HG03095 (cell line): ENCODE data around the gene MAP1LC3B2.
"Not testable (repeated sequence)": the region's sequence is repeated elsewhere in the genome, so short reads cannot be mapped to it uniquely, and the experiment has no call there.

ENCODE experiments used
- ATAC-seq: cut with Tn5 transposase; IDR thresholded peaks from one replicate; pipeline ENCODE4 v1.9.1; 2021; ENCODE audit warnings: moderate library complexity; ENCODE audit not compliant: unreplicated experiment

Gene MAP1LC3B2

GRCh38 chr12:116556964-116557698 lies 2.0 kb upstream of the MAP1LC3B2 start:
- ATAC-seq = no peak

GRCh38 chr12:116558280-116559161 lies 660 bp upstream of the MAP1LC3B2 start:
- ATAC-seq = no peak

- no peak for ATAC-seq
Observed at GRCh38 chr12:116561181-116561821, 2.1 kb downstream of the MAP1LC3B2 start.

- no peak for ATAC-seq
Observed at GRCh38 chr12:116562090-116562489, 2.9 kb downstream of the MAP1LC3B2 start.

- ATAC-seq = no peak
Observed at GRCh38 chr12:116563262-116563661, 4.1 kb downstream of the MAP1LC3B2 start.

- no peak for ATAC-seq
Observed at GRCh38 chr12:116564080-116564479, 4.9 kb downstream of the MAP1LC3B2 start.

- ATAC-seq = not testable (repeated sequence)
Observed at GRCh38 chr12:116565221-116565620, 6.0 kb downstream of the MAP1LC3B2 start.

- ATAC-seq = no peak
Observed at GRCh38 chr12:116565963-116566362, 6.8 kb downstream of the MAP1LC3B2 start.

GRCh38 chr12:116568203-116568602 lies 9.0 kb downstream of the MAP1LC3B2 start:
- ATAC-seq = no peak

- no peak for ATAC-seq
Observed at GRCh38 chr12:116571089-116571488, 11.9 kb downstream of the MAP1LC3B2 start.

GRCh38 chr12:116573776-116574175 lies 14.6 kb downstream of the MAP1LC3B2 start:
- no peak for ATAC-seq

- not testable (repeated sequence) for ATAC-seq
Observed at GRCh38 chr12:116575754-116576153, 16.6 kb downstream of the MAP1LC3B2 start.

GRCh38 chr12:116577154-116577561 lies 18.0 kb downstream of the MAP1LC3B2 start:
- ATAC-seq = no peak

- no peak for ATAC-seq
Observed at GRCh38 chr12:116578051-116578450, 18.9 kb downstream of the MAP1LC3B2 start.

GRCh38 chr12:116582610-116583009 lies 23.4 kb downstream of the MAP1LC3B2 start:
- no peak for ATAC-seq

- no peak for ATAC-seq
Observed at GRCh38 chr12:116583129-116583694, 24.0 kb downstream of the MAP1LC3B2 start.

- ATAC-seq = no peak
Observed at GRCh38 chr12:116587270-116587669, 28.1 kb downstream of the MAP1LC3B2 start.

- ATAC-seq = no peak
Observed at GRCh38 chr12:116588390-116589028, 29.3 kb downstream of the MAP1LC3B2 start.

GRCh38 chr12:116589581-116589980 lies 30.4 kb downstream of the MAP1LC3B2 start:
- ATAC-seq = no peak

- ATAC-seq = no peak
Observed at GRCh38 chr12:116590561-116590960, 31.4 kb downstream of the MAP1LC3B2 start.
